PC-9 (cell line): ENCODE measurements around the gene TBPL2. TPM values are rescaled to one million over a fixed set of nuclear protein-coding genes. Genes with fewer than 3 reads are reported as not detected.

ENCODE experiments used
- BruUV-seq: library from RNA; stranded (reverse); fragments of 400-500 nt; replicated peaks from 2 replicates; lab custom pipeline; 2021; lab: Mats Ljungman, UMichigan
- CTCF ChIA-PET: fragments of 300-600 bp; sonication (Branson Sonifier 250); formaldehyde crosslinking; loops from one replicate; lab custom pipeline; 2022; ENCODE audit warnings: antibody characterized with exemption; lab: Charles Lee
- POLR2A ChIA-PET: fragments of 300-600 bp; sonication (Branson Sonifier 250); formaldehyde crosslinking; loops from one replicate; lab custom pipeline; 2022; ENCODE audit warnings: antibody characterized with exemption; ENCODE audit not compliant: unreplicated experiment; lab: Charles Lee
- DNase-seq, 2 experiments: peaks; one replicate each; pipeline versions ENCODE4 v3.0.0 to v3.0.0-alpha.2; 2015 to 2022; ENCODE audit warnings: mixed read lengths in 1 of 2
- H2AFZ ChIP-seq: fragments of 200-600 bp; sonication (generic); 2 replicates; pipeline ENCODE4 v1.8.1; 2017; ENCODE audit warnings: antibody characterized with exemption
- H3F3A ChIP-seq: fragments of 200-600 bp; sonication (generic); 2 replicates; pipeline ENCODE4 v1.8.1; 2017; ENCODE audit warnings: antibody characterized with exemption, mild to moderate bottlenecking, low read depth; ENCODE audit not compliant: insufficient read depth
- H3K27ac ChIP-seq: fragments of 200-600 bp; sonication (generic); 2 replicates; pipeline ENCODE4 v1.6.1; 2016; ENCODE audit warnings: mixed run types
- H3K27me3 ChIP-seq: fragments of 200-600 bp; sonication (generic); 2 replicates; pipeline ENCODE4 v1.6.1; 2016; ENCODE audit warnings: low read depth, mixed run types; ENCODE audit not compliant: insufficient read depth
- H3K36me3 ChIP-seq: fragments of 200-600 bp; sonication (generic); 2 replicates; pipeline ENCODE4 v1.6.1; 2016; ENCODE audit warnings: low read depth, mixed run types
- H3K4me1 ChIP-seq: fragments of 200-600 bp; sonication (generic); replicated peaks from 2 replicates; pipeline ENCODE4 v1.6.1; 2016; ENCODE audit warnings: mixed run types; ENCODE audit not compliant: insufficient read depth
- H3K4me2 ChIP-seq: fragments of 200-600 bp; sonication (generic); 2 replicates; pipeline ENCODE4 v1.6.1; 2017; ENCODE audit warnings: mixed run types
- H3K4me3 ChIP-seq: fragments of 200-600 bp; sonication (generic); 2 replicates; pipeline ENCODE4 v1.6.1; 2016; ENCODE audit warnings: mixed run types
- H3K79me2 ChIP-seq: fragments of 200-600 bp; sonication (generic); 2 replicates; pipeline ENCODE4 v1.6.1; 2017; ENCODE audit warnings: low read depth, mixed run types
- H3K9me2 ChIP-seq: fragments of 200-600 bp; sonication (generic); 2 replicates; pipeline ENCODE4 v1.8.1; 2017; ENCODE audit warnings: mild to moderate bottlenecking; ENCODE audit not compliant: insufficient read depth
- H3K9me3 ChIP-seq: fragments of 200-600 bp; sonication (generic); 2 replicates; pipeline ENCODE4 v1.8.1; 2016; ENCODE audit warnings: low read depth; ENCODE audit not compliant: insufficient read depth
- H4K20me1 ChIP-seq: fragments of 200-600 bp; sonication (generic); 2 replicates; pipeline ENCODE4 v1.8.1; 2017; ENCODE audit not compliant: insufficient read depth
- EZH2 ChIP-seq: fragments of 200-600 bp; sonication (generic); IDR thresholded peaks from 2 replicates; pipeline ENCODE4 v1.8.0; 2017; ENCODE audit warnings: antibody characterized with exemption, low read depth
- intact Hi-C: fragments of 100-400 bp; cut with micrococcal nuclease; formaldehyde crosslinking; loops from one replicate; pipeline ENCODE4 v1.10.0; 2022; ENCODE audit not compliant: unreplicated experiment
- total RNA-seq: library from RNA; stranded (reverse); gene quantifications from 2 replicates; pipeline ENCODE4 v1.2.3, GENCODE V29; 2021
- TF ChIP-seq, protein P1 (sequence below): fragments of 200-600 bp; sonication (generic); conservative IDR thresholded peaks from 2 replicates; pipeline ENCODE4 v1.6.1; 2017; ENCODE audit warnings: mixed run types, antibody characterized with exemption, mild to moderate bottlenecking, moderate library complexity

Gene TBPL2
- total RNA-seq, 1 experiment from 2014 or later = not detected

GRCh38 chr14:55381561-55381960, 58.9 kb downstream of the TBPL2 start:
- H3K27me3 ChIP-seq = no peaks in the 10 kb centered on the region
- no peak overlapping the region for H3K4me3 ChIP-seq
- CTCF ChIA-PET = no interaction called here
- TF ChIP-seq EZH2 = no peak
- TF ChIP-seq, protein P1, sequence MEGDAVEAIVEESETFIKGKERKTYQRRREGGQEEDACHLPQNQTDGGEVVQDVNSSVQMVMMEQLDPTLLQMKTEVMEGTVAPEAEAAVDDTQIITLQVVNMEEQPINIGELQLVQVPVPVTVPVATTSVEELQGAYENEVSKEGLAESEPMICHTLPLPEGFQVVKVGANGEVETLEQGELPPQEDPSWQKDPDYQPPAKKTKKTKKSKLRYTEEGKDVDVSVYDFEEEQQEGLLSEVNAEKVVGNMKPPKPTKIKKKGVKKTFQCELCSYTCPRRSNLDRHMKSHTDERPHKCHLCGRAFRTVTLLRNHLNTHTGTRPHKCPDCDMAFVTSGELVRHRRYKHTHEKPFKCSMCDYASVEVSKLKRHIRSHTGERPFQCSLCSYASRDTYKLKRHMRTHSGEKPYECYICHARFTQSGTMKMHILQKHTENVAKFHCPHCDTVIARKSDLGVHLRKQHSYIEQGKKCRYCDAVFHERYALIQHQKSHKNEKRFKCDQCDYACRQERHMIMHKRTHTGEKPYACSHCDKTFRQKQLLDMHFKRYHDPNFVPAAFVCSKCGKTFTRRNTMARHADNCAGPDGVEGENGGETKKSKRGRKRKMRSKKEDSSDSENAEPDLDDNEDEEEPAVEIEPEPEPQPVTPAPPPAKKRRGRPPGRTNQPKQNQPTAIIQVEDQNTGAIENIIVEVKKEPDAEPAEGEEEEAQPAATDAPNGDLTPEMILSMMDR = no peak
- H3K36me3 ChIP-seq = peaks cover 8% of the 10 kb centered on the region; the same call in 1 of the 2 replicates
- H3K27ac ChIP-seq = no peak overlapping the region; the same call in 1 of the 2 replicates
- no peak for DNase-seq
- BruUV-seq = no TSS peak
- intact Hi-C loops = no loop called here
- H3K9me2 ChIP-seq = no peaks in the 10 kb centered on the region
- H2AFZ ChIP-seq = no peak overlapping the region
- H3F3A ChIP-seq = peaks cover 11% of the 10 kb centered on the region; the same call in 1 of the 2 replicates
- POLR2A ChIA-PET = interaction anchor here (0.7 kb wide), 1 partner anchor 53 kb away, joined by 4 read pairs; no protein-coding TSS in a partner anchor
- no peaks in the 10 kb centered on the region for H3K9me3 ChIP-seq
- H3K4me1 ChIP-seq = 0 out of 2 replicates have a peak, but pooled peaks cover 13% of the 10 kb centered on the region
- H4K20me1 ChIP-seq = 0 out of 2 replicates have a peak, but pooled peaks cover 4% of the 10 kb centered on the region
- no peak overlapping the region for H3K4me2 ChIP-seq
- H3K79me2 ChIP-seq = no peaks in the 10 kb centered on the region

DNA sequence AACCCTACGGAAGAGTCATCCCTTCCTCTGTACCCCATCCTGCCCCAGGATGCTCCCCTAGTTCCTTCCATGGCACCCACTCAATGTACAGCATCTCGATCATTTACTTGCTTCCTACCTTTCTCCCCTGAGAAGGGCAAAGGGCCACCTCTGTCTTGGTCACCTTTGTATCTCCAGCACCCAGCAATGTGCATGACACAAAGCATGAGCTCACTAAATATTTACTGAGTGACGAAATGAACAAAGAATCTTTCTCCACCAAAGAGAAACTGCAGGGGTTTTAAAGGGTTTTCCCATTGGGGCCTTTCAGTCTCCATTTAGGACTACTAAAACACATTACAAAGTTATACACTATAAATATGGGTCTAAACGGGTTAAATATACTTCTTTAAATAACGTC, 59.4 kb downstream of the TBPL2 start:
- Histone ChIP-seq H4K20me1 (0 out of 2 replicates have a peak, but pooled peaks cover 4% of the 10 kb centered on the region), H3K36me3 (peaks cover 10% of the 10 kb centered on the region; the same call in 1 of the 2 replicates), H3K4me3 (no peak overlapping the region), H2AFZ (no peak overlapping the region), H3K4me2 (no peak overlapping the region), H3K27ac (no peak overlapping the region; the same call in 1 of the 2 replicates), H3K79me2 (no peaks in the 10 kb centered on the region), H3K9me3 (no peaks in the 10 kb centered on the region), H3K4me1 (0 out of 2 replicates have a peak, but pooled peaks cover 9% of the 10 kb centered on the region), H3F3A (peaks cover 11% of the 10 kb centered on the region; the same call in 1 of the 2 replicates), H3K27me3 (no peaks in the 10 kb centered on the region), H3K9me2 (no peaks in the 10 kb centered on the region)
- ChIA-PET POLR2A (interaction anchor here (0.7 kb wide), 1 partner anchor 53 kb away, joined by 4 read pairs; no protein-coding TSS in a partner anchor), CTCF (no interaction called here)
- DNase-seq = no peak
- BruUV-seq = no TSS peak
- TF ChIP-seq EZH2 = no peak
- TF ChIP-seq, protein P1 = no peak
- intact Hi-C loops = no loop called here

DNA sequence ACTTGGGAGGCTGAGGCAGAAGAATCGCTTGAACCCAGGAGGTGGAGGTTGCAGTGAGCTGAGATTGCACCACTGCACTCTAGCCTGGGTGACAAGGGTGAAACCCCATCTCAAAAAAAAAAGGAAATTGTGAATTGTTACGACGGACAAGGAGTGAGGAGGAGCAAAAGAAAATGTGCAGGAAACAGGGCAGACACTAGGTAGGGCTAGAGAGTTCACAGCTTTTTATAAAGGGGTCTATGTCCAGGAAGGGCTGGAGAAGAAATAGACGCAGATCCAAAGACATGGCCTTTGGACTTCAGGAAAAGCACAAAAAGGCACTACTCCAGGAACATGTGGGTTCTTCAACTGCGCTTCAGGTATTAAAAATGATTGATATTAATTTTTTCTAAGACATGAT, 63.2 kb downstream of the TBPL2 start:
- Histone ChIP-seq H2AFZ (no peak overlapping the region), H3K79me2 (no peaks in the 10 kb centered on the region), H3K4me2 (no peak overlapping the region), H3K36me3 (peaks cover 10% of the 10 kb centered on the region; the same call in 1 of the 2 replicates), H3F3A (no peaks in the 10 kb centered on the region; the same call in 1 of the 2 replicates), H3K27me3 (no peaks in the 10 kb centered on the region), H3K9me3 (no peaks in the 10 kb centered on the region), H3K4me1 (peaks cover 14% of the 10 kb centered on the region; the same call in 1 of the 2 replicates), H3K27ac (no peak overlapping the region), H3K9me2 (no peaks in the 10 kb centered on the region), H3K4me3 (no peak overlapping the region), H4K20me1 (no peaks in the 10 kb centered on the region)
- DNase-seq = no peak
- TF ChIP-seq, protein P1 = no peak
- TF ChIP-seq EZH2 = no peak
- intact Hi-C loops = no loop called here
- ChIA-PET POLR2A (no interaction called here), CTCF (no interaction called here)
- BruUV-seq = no TSS peak
